NCI-H146 treated with DMSO at 0.1 percent for 48 hours (cell line): ENCODE data around the gene ULK4.
"Not testable (repeated sequence)": the region's sequence is repeated elsewhere in the genome, so short reads cannot be mapped to it uniquely, and the experiment has no call there.

ENCODE experiments used
- DNase-seq: peaks from one replicate; lab custom pipeline; 2025; ENCODE audit not compliant: unreplicated experiment; lab: John Stamatoyannopoulos, UW

ULK4 gene

GRCh38 chr3:41323467-41324155, 638.3 kb downstream of the ULK4 start:
- DNase-seq = peak; percentile 58

- DNase-seq = no peak
Observed at GRCh38 chr3:41321642-41321980, 640.3 kb downstream of the ULK4 start.

GRCh38 chr3:41320953-41321641, 640.8 kb downstream of the ULK4 start:
- DNase-seq = no peak

- DNase-seq = no peak
Observed at GRCh38 chr3:41318520-41318919, 643.4 kb downstream of the ULK4 start.

- no peak for DNase-seq
Observed at GRCh38 chr3:41317718-41318117, 644.2 kb downstream of the ULK4 start.

GRCh38 chr3:41317298-41317697, 644.6 kb downstream of the ULK4 start:
- no peak for DNase-seq

GRCh38 chr3:41315126-41315525, 646.8 kb downstream of the ULK4 start:
- no peak for DNase-seq

GRCh38 chr3:41308119-41308518, 653.8 kb downstream of the ULK4 start:
- no peak for DNase-seq

GRCh38 chr3:41307065-41307464, 654.8 kb downstream of the ULK4 start:
- no peak for DNase-seq

GRCh38 chr3:41304593-41304992, 657.3 kb downstream of the ULK4 start:
- no peak for DNase-seq

GRCh38 chr3:41302295-41302694, 659.6 kb downstream of the ULK4 start:
- DNase-seq = no peak

GRCh38 chr3:41301548-41301947, 660.4 kb downstream of the ULK4 start:
- no peak for DNase-seq

- no peak for DNase-seq
Observed at GRCh38 chr3:41299036-41299435, 662.9 kb downstream of the ULK4 start.

- no peak for DNase-seq
Observed at GRCh38 chr3:41297750-41298149, 664.2 kb downstream of the ULK4 start.

- DNase-seq = no peak
Observed at GRCh38 chr3:41296556-41296955, 665.3 kb downstream of the ULK4 start.

- DNase-seq = no peak
Observed at GRCh38 chr3:41295740-41296139, 666.2 kb downstream of the ULK4 start.

- no peak for DNase-seq
Observed at GRCh38 chr3:41293169-41293681, 668.7 kb downstream of the ULK4 start.

- DNase-seq = no peak
Observed at GRCh38 chr3:41290736-41291135, 671.2 kb downstream of the ULK4 start.

- no peak for DNase-seq
Observed at GRCh38 chr3:41290306-41290705, 671.6 kb downstream of the ULK4 start.

- DNase-seq = no peak
Observed at GRCh38 chr3:41288785-41289184, 673.1 kb downstream of the ULK4 start.

- no peak for DNase-seq
Observed at GRCh38 chr3:41286305-41286704, 675.6 kb downstream of the ULK4 start.

GRCh38 chr3:41284934-41285333, 677.0 kb downstream of the ULK4 start:
- DNase-seq = not testable (repeated sequence)
